HEK293 (cell line): Measurements from ENCODE around the gene WASL.

Source experiments
- BCL11B ChIP-seq: fragments of 450-650 bp; formaldehyde crosslinking; IDR thresholded peaks from 2 replicates; pipeline ENCODE4 v1.5.1; 2016; ENCODE audit warnings: low read depth, missing biosample characterization, missing genetic modification characterization
- YY1 ChIP-seq: fragments of 450-650 bp; formaldehyde crosslinking; IDR thresholded peaks from 2 replicates; pipeline ENCODE4 v1.5.1; 2018; ENCODE audit warnings: missing biosample characterization, missing genetic modification characterization
- ZBTB1 ChIP-seq: fragments of 450-650 bp; formaldehyde crosslinking; IDR thresholded peaks from 2 replicates; pipeline ENCODE4 v1.5.1; 2016; ENCODE audit warnings: missing biosample characterization, missing genetic modification characterization
- ZBTB26 ChIP-seq: fragments of 450-650 bp; formaldehyde crosslinking; optimal IDR thresholded peaks from 2 replicates; pipeline ENCODE3; 2016; ENCODE audit warnings: missing biosample characterization, mild to moderate bottlenecking, missing genetic modification characterization
- ZNF112 ChIP-seq: fragments of 450-650 bp; formaldehyde crosslinking; IDR thresholded peaks from 2 replicates; pipeline ENCODE4 v1.5.0; 2017; ENCODE audit warnings: missing biosample characterization, missing genetic modification characterization
- ZNF37A ChIP-seq: fragments of 450-650 bp; IDR thresholded peaks from 2 replicates; pipeline ENCODE4 v1.5.1; 2018; ENCODE audit warnings: missing biosample characterization, missing genetic modification characterization
- ZNF571 ChIP-seq: fragments of 450-650 bp; formaldehyde crosslinking; IDR thresholded peaks from 2 replicates; pipeline ENCODE4 v1.5.0; 2017; ENCODE audit warnings: missing biosample characterization, missing genetic modification characterization
- ZNF747 ChIP-seq: fragments of 450-650 bp; formaldehyde crosslinking; IDR thresholded peaks from 2 replicates; pipeline ENCODE4 v1.5.1; 2016; ENCODE audit warnings: missing biosample characterization, missing genetic modification characterization
- ZSCAN18 ChIP-seq: fragments of 450-650 bp; formaldehyde crosslinking; IDR thresholded peaks from 2 replicates; pipeline ENCODE4 v1.5.1; 2016; ENCODE audit warnings: missing biosample characterization, missing genetic modification characterization
- TF ChIP-seq, protein P1 (sequence below): fragments of 450-650 bp; formaldehyde crosslinking; IDR thresholded peaks from 2 replicates; pipeline ENCODE4 v1.5.1; 2016; ENCODE audit warnings: missing biosample characterization, missing genetic modification characterization
- TF ChIP-seq, protein P2 (sequence below): fragments of 450-650 bp; formaldehyde crosslinking; IDR thresholded peaks from 2 replicates; pipeline ENCODE4 v1.5.1; 2017; ENCODE audit warnings: missing biosample characterization, mild to moderate bottlenecking, missing genetic modification characterization, moderate library complexity

DNA sequence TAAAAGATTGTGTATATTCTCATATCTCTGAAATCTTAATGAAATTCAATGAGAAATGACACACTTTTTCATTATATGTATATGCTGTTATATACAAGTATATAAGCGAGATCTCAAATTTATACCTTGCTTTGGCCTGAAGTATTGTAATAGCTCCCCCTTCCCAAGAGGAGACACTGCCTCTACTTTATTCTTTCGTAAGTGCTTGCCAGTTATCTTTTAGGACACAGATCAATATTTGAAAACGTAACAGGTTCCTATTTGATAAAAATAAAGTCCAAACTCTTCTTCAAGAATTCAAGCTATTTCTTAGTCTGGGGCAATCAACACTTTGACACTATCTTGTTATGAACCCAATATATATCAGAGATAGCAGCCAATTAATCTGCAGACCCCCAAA is 24.9 kb downstream of the WASL start:
- TF ChIP-seq ZNF747 (tag by site-specific recombination) (no peak), BCL11B (tag by site-specific recombination) (no peak), YY1 (no peak), ZNF571 (tag by site-specific recombination) (no peak), ZNF37A (no peak), ZNF112 (tag by site-specific recombination) (no peak), ZSCAN18 (no peak), ZBTB1 (tag by site-specific recombination) (no peak), ZBTB26 (tag by site-specific recombination) (no peak)
- TF ChIP-seq, protein P1, sequence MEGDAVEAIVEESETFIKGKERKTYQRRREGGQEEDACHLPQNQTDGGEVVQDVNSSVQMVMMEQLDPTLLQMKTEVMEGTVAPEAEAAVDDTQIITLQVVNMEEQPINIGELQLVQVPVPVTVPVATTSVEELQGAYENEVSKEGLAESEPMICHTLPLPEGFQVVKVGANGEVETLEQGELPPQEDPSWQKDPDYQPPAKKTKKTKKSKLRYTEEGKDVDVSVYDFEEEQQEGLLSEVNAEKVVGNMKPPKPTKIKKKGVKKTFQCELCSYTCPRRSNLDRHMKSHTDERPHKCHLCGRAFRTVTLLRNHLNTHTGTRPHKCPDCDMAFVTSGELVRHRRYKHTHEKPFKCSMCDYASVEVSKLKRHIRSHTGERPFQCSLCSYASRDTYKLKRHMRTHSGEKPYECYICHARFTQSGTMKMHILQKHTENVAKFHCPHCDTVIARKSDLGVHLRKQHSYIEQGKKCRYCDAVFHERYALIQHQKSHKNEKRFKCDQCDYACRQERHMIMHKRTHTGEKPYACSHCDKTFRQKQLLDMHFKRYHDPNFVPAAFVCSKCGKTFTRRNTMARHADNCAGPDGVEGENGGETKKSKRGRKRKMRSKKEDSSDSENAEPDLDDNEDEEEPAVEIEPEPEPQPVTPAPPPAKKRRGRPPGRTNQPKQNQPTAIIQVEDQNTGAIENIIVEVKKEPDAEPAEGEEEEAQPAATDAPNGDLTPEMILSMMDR (tag by site-specific recombination) = no peak
- TF ChIP-seq, protein P2, sequence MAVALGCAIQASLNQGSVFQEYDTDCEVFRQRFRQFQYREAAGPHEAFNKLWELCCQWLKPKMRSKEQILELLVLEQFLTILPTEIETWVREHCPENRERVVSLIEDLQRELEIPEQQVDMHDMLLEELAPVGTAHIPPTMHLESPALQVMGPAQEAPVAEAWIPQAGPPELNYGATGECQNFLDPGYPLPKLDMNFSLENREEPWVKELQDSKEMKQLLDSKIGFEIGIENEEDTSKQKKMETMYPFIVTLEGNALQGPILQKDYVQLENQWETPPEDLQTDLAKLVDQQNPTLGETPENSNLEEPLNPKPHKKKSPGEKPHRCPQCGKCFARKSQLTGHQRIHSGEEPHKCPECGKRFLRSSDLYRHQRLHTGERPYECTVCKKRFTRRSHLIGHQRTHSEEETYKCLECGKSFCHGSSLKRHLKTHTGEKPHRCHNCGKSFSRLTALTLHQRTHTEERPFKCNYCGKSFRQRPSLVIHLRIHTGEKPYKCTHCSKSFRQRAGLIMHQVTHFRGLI = no peak
